ENCODE data around the gene PTGDS. TPM values are rescaled to one million over a fixed set of nuclear protein-coding genes. Genes with fewer than 3 reads are reported as not detected.

Gene PTGDS
- total and polyA plus RNA-seq, 3 experiments from 2014 or later: 0.24 to 5.5 (median 0.49) TPM

DNA sequence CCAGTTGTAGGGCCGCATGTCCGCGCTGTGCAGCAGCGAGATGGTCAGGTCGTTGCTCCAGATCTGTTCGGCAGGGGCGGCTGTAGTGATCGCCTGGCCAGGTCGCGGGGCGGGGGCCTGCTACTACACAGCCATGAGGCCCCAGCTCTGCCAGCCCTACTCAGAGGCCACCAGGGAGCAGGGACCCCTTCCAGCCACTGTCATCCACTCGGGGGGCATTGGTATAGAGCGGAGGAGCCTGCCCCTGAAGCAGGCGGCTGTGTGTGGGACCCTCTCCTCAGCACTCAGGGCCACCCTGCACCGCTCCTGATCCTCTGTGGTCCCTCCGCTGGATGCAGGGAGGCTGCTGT is 34.4 kb upstream of the PTGDS start:
- peak overlapping the region in 5 of 7 donors; percentile 44 to 85 (median 69) for H3K4me3 Mint-ChIP-seq
- H3K4me1 ChIP-seq (ENCODE audit: insufficient read depth, low read length): peaks cover 11% of the 10 kb centered on the region
- H3K4me3 ChIP-seq (ENCODE audit: low read length): no peak overlapping the region
- peak in 1 of 5 donors; percentile 48 for DNase-seq
- peaks cover 15% of the 10 kb centered on the region for H3K36me3 ChIP-seq (ENCODE audit: insufficient read depth, low read length)
- no peak overlapping the region for H3K27ac ChIP-seq (ENCODE audit: low read depth, low read length)
- H3K27ac Mint-ChIP-seq: peak overlapping the region in 4 of 8 donors; percentile 21 to 42 (median 26)
- POLR2A ChIA-PET: no interaction called here
- H3K4me1 Mint-ChIP-seq: peaks cover 4 to 28% (median 5%) of the 10 kb centered on the region in 3 donors
- CTCF ChIA-PET: interaction anchor here (0.8 to 8.7 kb wide), 3 partner anchors 92 to 100 kb away, joined by 3 to 159 read pairs (median 4); partner anchors contain the start of genes AJM1 and FUT7
- no peaks in the 10 kb centered on the region for H3K27me3 Mint-ChIP-seq
- peaks cover 5 to 43% (median 6%) of the 10 kb centered on the region in 3 donors for H3K36me3 Mint-ChIP-seq
- no peaks in the 10 kb centered on the region for H3K9me3 ChIP-seq (ENCODE audit: low read length)
- no peaks in the 10 kb centered on the region for H3K27me3 ChIP-seq (ENCODE audit: insufficient read depth, low read length, poor library complexity, severe bottlenecking)
- H3K9me3 Mint-ChIP-seq: no peaks in the 10 kb centered on the region

DNA sequence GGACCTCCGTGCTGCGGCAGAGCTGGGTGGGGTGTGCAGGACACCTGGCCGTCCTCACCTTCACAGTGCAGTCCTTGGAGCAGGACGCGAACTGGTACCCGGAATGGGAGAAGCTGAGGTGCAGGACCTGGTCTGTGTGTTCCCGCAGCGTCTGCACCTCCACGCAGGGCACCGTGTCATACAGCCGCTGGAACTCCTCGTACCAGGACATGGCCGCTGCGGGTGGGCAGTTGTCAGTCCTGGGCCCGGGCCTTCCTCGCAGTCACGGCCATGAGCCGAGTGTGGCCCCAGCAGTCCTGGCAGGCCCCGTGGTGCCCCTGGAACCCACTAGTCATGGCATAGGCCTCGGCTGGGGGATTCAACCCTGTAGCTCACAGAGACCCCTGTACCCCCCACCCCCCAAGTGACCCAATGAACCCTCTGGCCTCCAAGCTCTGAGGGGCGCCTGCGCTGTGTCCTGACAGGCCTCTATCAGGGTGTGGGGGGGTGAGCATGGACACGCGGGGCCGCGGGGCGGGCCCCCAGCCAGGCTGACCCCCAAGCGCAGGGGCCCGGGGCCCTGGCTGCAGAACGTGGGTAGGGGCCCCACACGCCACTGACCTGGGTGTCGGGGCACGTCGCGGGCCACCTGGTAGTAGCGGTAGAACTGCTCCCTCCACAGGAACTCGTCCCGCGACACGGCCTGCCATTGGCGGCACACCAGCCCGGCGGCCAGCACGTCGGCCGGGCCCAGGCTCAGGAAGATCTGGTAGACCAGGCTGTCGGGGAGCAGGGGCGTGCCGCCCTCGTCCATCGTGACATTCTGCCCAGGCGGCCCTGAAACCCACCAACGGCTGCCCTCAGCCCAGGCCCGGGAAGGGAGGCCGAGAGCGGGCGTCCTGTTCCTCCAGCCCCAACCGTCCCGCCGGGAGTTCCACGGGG is 33.8 kb upstream of the PTGDS start:
- peak overlapping the region; percentile 77 to 89 (median 84) for H3K4me3 Mint-ChIP-seq
- H3K27ac ChIP-seq (ENCODE audit: low read depth, low read length): peak overlapping the region; percentile 65
- no peaks in the 10 kb centered on the region for H3K9me3 Mint-ChIP-seq
- no peaks in the 10 kb centered on the region for H3K9me3 ChIP-seq (ENCODE audit: low read length)
- peaks cover 5 to 43% (median 6%) of the 10 kb centered on the region in 3 donors for H3K36me3 Mint-ChIP-seq
- DNase-seq: peak in 2 of 5 donors; percentile 18 to 30
- no peaks in the 10 kb centered on the region for H3K27me3 ChIP-seq (ENCODE audit: insufficient read depth, low read length, poor library complexity, severe bottlenecking)
- peak overlapping the region; percentile 51 for H3K4me3 ChIP-seq (ENCODE audit: low read length)
- ChIA-PET CTCF (interaction anchor here (0.8 to 8.7 kb wide), 11 partner anchors 17 to 156 kb away, joined by 3 to 159 read pairs (median 3); partner anchors contain the start of genes AJM1, CLIC3, FUT7 and PAXX), POLR2A (interaction anchor here (0.6 to 1.9 kb wide), 10 partner anchors 22 to 647 kb away, joined by 3 to 7 read pairs (median 3); partner anchors contain the start of genes PAXX and ZMYND19)
- peaks cover 15% of the 10 kb centered on the region for H3K36me3 ChIP-seq (ENCODE audit: insufficient read depth, low read length)
- peaks cover 11% of the 10 kb centered on the region for H3K4me1 ChIP-seq (ENCODE audit: insufficient read depth, low read length)
- H3K27ac Mint-ChIP-seq: peak overlapping the region in 6 of 8 donors; percentile 14 to 81 (median 71)
- H3K4me1 Mint-ChIP-seq: peaks cover 4 to 34% (median 9%) of the 10 kb centered on the region in 3 donors
- H3K27me3 Mint-ChIP-seq: no peaks in the 10 kb centered on the region

DNA sequence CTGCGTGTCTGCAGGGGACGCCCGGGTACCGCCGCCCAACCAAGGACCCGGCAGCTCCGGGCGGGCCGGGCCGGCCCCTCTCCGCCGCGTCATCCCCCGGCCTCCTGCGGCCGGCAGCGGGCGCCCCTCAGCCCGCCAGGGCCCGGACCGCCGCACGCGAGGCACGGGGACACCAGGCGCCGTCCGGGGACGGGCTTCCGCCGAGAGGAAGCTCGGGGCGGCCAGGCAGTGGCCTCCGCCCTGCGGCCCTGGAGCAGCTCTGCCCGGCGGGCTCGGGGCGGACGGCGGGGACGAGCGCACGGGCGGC is 33.1 kb upstream of the PTGDS start:
- Mint-ChIP-seq H3K36me3 (peaks cover 3 to 40% (median 3%) of the 10 kb centered on the region in 3 donors), H3K4me1 (peaks cover 4 to 31% (median 9%) of the 10 kb centered on the region in 3 donors), H3K9me3 (no peaks in the 10 kb centered on the region), H3K27me3 (no peaks in the 10 kb centered on the region), H3K4me3 (peak overlapping the region; percentile 77 to 89 (median 84)), H3K27ac (peak overlapping the region in 1 of 8 donors; percentile 76)
- peak in 1 of 5 donors; percentile 25 for DNase-seq
- ChIA-PET POLR2A (interaction anchor here (0.6 to 1.9 kb wide), 11 partner anchors 23 to 646 kb away, joined by 3 to 7 read pairs (median 3); partner anchors contain the start of genes PAXX, TRAF2 and ZMYND19), CTCF (interaction anchor here (0.8 to 8.7 kb wide), 11 partner anchors 16 to 157 kb away, joined by 3 to 159 read pairs (median 4); partner anchors contain the start of genes AJM1, CLIC3, FUT7 and PAXX)
- H3K27ac ChIP-seq (ENCODE audit: low read depth, low read length): peak overlapping the region; percentile 65
- H3K4me3 ChIP-seq (ENCODE audit: low read length): peak overlapping the region; percentile 51
- H3K27me3 ChIP-seq (ENCODE audit: insufficient read depth, low read length, poor library complexity, severe bottlenecking): no peaks in the 10 kb centered on the region
- H3K9me3 ChIP-seq (ENCODE audit: low read length): no peaks in the 10 kb centered on the region
- peaks cover 11% of the 10 kb centered on the region for H3K4me1 ChIP-seq (ENCODE audit: insufficient read depth, low read length)
- peaks cover 15% of the 10 kb centered on the region for H3K36me3 ChIP-seq (ENCODE audit: insufficient read depth, low read length)

DNA sequence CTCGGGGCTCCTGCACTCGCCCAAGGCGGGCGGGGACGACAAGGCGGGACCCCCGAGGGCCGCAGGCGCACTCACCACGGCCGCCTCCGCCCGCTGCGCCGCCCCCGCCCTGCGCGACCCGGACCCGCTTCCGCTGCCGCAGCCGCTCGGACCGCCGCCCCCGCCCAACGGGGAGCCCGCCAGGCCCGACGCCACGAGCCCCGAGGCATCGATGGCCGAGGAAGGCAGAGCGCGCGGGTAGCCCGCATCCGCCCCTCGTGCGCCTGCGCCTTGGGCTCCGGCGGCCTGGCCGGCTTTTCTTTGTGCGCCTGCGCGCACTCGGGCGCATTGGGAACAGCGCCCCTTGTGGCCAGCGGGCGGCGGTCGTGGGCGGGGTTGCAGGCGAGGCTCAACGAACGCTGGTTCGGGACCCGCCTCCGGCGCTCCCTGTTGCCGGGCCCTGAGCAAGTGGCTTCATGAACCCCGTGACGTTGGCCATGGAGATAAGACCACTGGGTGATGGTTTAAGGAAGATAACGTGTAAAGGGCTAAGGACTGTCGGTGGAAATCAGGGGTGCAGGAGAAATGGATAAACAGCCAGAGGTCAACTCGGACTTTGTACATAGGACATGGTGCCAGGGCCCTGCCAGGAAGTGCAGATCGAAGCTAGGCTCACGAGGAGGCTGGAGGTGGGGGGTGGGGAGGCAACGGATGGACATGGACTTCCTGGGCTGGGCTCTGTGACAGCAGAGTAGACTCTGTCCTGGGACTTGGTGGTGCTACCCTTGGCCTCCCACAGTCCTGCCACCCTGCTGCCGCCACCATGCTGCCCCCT is 32.6 kb upstream of the PTGDS start, which contains the start of the genes C8G and FBXW5:
Gene C8G (plus strand): TSS at position 725 of the 814 bp plus-strand sequence. CDS start 78 bp downstream, at position 803.
Gene FBXW5 (minus strand): TSS at position 220 of the 814 bp plus-strand sequence. CDS start 655 bp downstream, outside the sequence.
- peak within 1 kb of the TSS; percentile 51 for H3K4me3 ChIP-seq (ENCODE audit: low read length)
- H3K4me1 ChIP-seq (ENCODE audit: insufficient read depth, low read length): peaks cover 11% of the 10 kb centered on the region
- H3K36me3 Mint-ChIP-seq: peaks cover 0 to 35% (median 0%) of the 10 kb centered on the region in 3 donors
- no peaks in the 10 kb centered on the region for H3K27me3 ChIP-seq (ENCODE audit: insufficient read depth, low read length, poor library complexity, severe bottlenecking)
- CTCF ChIA-PET: interaction anchor here (0.9 to 8.7 kb wide), 15 partner anchors 14 to 157 kb away, joined by 3 to 159 read pairs (median 4); partner anchors contain the start of genes CLIC3, FUT7, PAXX and PTGDS
- H3K27ac Mint-ChIP-seq: peak within 1 kb of the TSS in 7 of 8 donors; percentile 26 to 96 (median 77)
- H3K27me3 Mint-ChIP-seq: no peaks in the 10 kb centered on the region
- peak; percentile 92 to 96 (median 94) for DNase-seq
- peaks cover 15% of the 10 kb centered on the region for H3K36me3 ChIP-seq (ENCODE audit: insufficient read depth, low read length)
- H3K9me3 Mint-ChIP-seq: no peaks in the 10 kb centered on the region
- H3K27ac ChIP-seq (ENCODE audit: low read depth, low read length): peak within 1 kb of the TSS; percentile 65
- peaks cover 4 to 32% (median 9%) of the 10 kb centered on the region in 3 donors for H3K4me1 Mint-ChIP-seq
- no peaks in the 10 kb centered on the region for H3K9me3 ChIP-seq (ENCODE audit: low read length)
- H3K4me3 Mint-ChIP-seq: peak within 1 kb of the TSS; percentile 77 to 89 (median 84)
- POLR2A ChIA-PET: interaction anchor here (0.6 to 1.9 kb wide), 9 partner anchors 42 to 646 kb away, joined by 3 to 7 read pairs (median 3); partner anchors contain the start of genes PAXX, TRAF2 and ZMYND19

GRCh38 chr9:136945333-136946227 is 31.7 kb upstream of the PTGDS start:
- Mint-ChIP-seq H3K27me3 (no peaks in the 10 kb centered on the region), H3K27ac (peak overlapping the region in 2 of 8 donors; percentile 43 to 79), H3K36me3 (peaks cover 0 to 28% (median 0%) of the 10 kb centered on the region in 3 donors), H3K4me1 (peaks cover 4 to 39% (median 11%) of the 10 kb centered on the region in 3 donors), H3K9me3 (no peaks in the 10 kb centered on the region), H3K4me3 (peak overlapping the region in 4 of 7 donors; percentile 56 to 80 (median 65))
- DNase-seq: no peak
- Histone ChIP-seq H3K4me1 (ENCODE audit: insufficient read depth, low read length) (peaks cover 15% of the 10 kb centered on the region), H3K36me3 (ENCODE audit: insufficient read depth, low read length) (peaks cover 15% of the 10 kb centered on the region), H3K27me3 (ENCODE audit: insufficient read depth, low read length, poor library complexity, severe bottlenecking) (no peaks in the 10 kb centered on the region), H3K27ac (ENCODE audit: low read depth, low read length) (peak overlapping the region; percentile 17), H3K4me3 (ENCODE audit: low read length) (peak overlapping the region; percentile 11), H3K9me3 (ENCODE audit: low read length) (no peaks in the 10 kb centered on the region)
- POLR2A ChIA-PET: interaction anchor here (1.5 to 1.9 kb wide), 3 partner anchors 50 to 145 kb away, joined by 3 to 7 read pairs (median 4); no protein-coding TSS in a partner anchor
- CTCF ChIA-PET: interaction anchor here (1.0 to 8.7 kb wide), 12 partner anchors 13 to 95 kb away, joined by 3 to 159 read pairs (median 4); partner anchors contain the start of genes CLIC3, FUT7, PAXX and PTGDS

DNA sequence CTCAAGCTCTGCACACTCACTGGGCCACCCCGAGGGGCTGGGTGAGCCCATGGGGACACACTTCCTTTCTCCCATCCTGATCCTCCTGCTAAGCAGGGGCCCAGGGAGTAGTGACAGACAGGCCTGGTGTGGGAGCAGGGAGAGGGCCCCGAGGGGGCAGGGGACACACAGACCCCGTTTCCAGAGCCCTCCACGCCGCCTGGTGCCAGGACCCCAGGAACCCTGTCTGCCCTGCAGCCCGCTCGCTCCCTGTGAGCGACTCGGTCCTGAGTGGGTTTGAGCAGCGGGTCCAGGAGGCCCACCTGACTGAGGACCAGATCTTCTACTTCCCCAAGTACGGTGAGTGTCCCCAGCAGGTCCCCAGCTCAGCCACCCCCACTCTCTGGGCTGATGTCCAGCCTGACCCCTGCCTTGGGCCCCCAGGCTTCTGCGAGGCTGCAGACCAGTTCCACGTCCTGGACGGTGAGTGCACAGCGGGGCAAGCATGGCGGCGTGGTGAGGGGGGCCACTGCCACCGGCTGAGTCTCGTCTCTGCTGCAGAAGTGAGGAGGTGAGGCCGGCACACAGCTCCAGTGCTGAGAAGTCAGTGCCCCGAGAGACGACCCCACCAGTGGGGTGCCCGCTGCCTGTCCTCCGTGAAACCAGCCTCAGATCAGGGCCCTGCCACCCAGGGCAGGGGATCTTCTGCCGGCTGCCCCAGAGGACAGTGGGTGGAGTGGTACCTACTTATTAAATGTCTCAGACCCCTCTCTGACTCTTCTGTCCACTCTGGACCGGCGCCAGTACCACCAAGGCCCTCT is 30.9 kb upstream of the PTGDS start:
- H3K9me3 ChIP-seq (ENCODE audit: low read length): no peaks in the 10 kb centered on the region
- Mint-ChIP-seq H3K27ac (peak overlapping the region in 1 of 8 donors; percentile 19), H3K36me3 (peaks cover 0 to 19% (median 0%) of the 10 kb centered on the region in 3 donors), H3K4me3 (no peak overlapping the region), H3K4me1 (peaks cover 4 to 44% (median 11%) of the 10 kb centered on the region in 3 donors), H3K27me3 (no peaks in the 10 kb centered on the region), H3K9me3 (no peaks in the 10 kb centered on the region)
- H3K4me3 ChIP-seq (ENCODE audit: low read length): no peak overlapping the region
- H3K4me1 ChIP-seq (ENCODE audit: insufficient read depth, low read length): peaks cover 17% of the 10 kb centered on the region
- H3K36me3 ChIP-seq (ENCODE audit: insufficient read depth, low read length): peaks cover 12% of the 10 kb centered on the region
- DNase-seq: no peak
- H3K27ac ChIP-seq (ENCODE audit: low read depth, low read length): no peak overlapping the region
- H3K27me3 ChIP-seq (ENCODE audit: insufficient read depth, low read length, poor library complexity, severe bottlenecking): no peaks in the 10 kb centered on the region
- POLR2A ChIA-PET: no interaction called here
- CTCF ChIA-PET: interaction anchor here (1.0 to 8.7 kb wide), 8 partner anchors 29 to 139 kb away, joined by 3 to 159 read pairs (median 6); partner anchors contain the start of genes AJM1, FUT7 and RABL6
